HEK293 (cell line): ENCODE measurements around the gene CMKLR1.

Experiments
- BCL11A ChIP-seq: fragments of 450-650 bp; formaldehyde crosslinking; IDR thresholded peaks from 2 replicates; pipeline ENCODE4 v1.5.1; 2016; ENCODE audit warnings: low read depth, missing biosample characterization, missing genetic modification characterization
- CTCF ChIP-seq: fragments of 450-650 bp; formaldehyde crosslinking; IDR thresholded peaks from 2 replicates; pipeline ENCODE4 v1.5.1; 2016; ENCODE audit warnings: missing biosample characterization, missing genetic modification characterization
- ELK4 ChIP-seq: IDR thresholded peaks from 2 replicates; pipeline ENCODE4 v1.6.1; 2011; ENCODE audit warnings: mild to moderate bottlenecking, low read depth, low read length, borderline replicate concordance
- KLF7 ChIP-seq: fragments of 450-650 bp; formaldehyde crosslinking; IDR thresholded peaks from 2 replicates; pipeline ENCODE4 v1.5.1; 2016; ENCODE audit warnings: missing biosample characterization, missing genetic modification characterization, borderline replicate concordance
- KLF8 ChIP-seq: fragments of 450-650 bp; formaldehyde crosslinking; IDR thresholded peaks from 2 replicates; pipeline ENCODE4 v1.5.1; 2016; ENCODE audit warnings: missing biosample characterization, missing genetic modification characterization
- REST ChIP-seq: fragments of 450-650 bp; formaldehyde crosslinking; IDR thresholded peaks from 2 replicates; pipeline ENCODE4 v1.5.1; 2016; ENCODE audit warnings: missing biosample characterization, missing genetic modification characterization
- WT1 ChIP-seq: fragments of 450-650 bp; formaldehyde crosslinking; IDR thresholded peaks from 2 replicates; pipeline ENCODE4 v1.5.1; 2016; ENCODE audit warnings: missing biosample characterization, missing genetic modification characterization
- ZBTB20 ChIP-seq: fragments of 450-650 bp; formaldehyde crosslinking; IDR thresholded peaks from 2 replicates; pipeline ENCODE4 v1.5.1; 2016; ENCODE audit warnings: missing biosample characterization, missing genetic modification characterization
- ZNF114 ChIP-seq: fragments of 450-650 bp; formaldehyde crosslinking; IDR thresholded peaks from 2 replicates; pipeline ENCODE4 v1.5.0; 2017; ENCODE audit warnings: missing biosample characterization, missing genetic modification characterization
- ZNF138 ChIP-seq: fragments of 450-650 bp; formaldehyde crosslinking; IDR thresholded peaks from 2 replicates; pipeline ENCODE4 v1.5.1; 2016; ENCODE audit warnings: missing biosample characterization, missing genetic modification characterization, borderline replicate concordance
- ZNF274 ChIP-seq, 2 experiments: fragments of 200-500 bp in 1 of 2; fragments of 450-650 bp in 1 of 2; sonication (Bioruptor generic) in 1 of 2; formaldehyde crosslinking in 1 of 2; IDR thresholded peaks; 2 replicates each; pipeline versions ENCODE4 v1.5.1 to v1.6.1; 2014 to 2016; ENCODE audit warnings: borderline replicate concordance in 1 of 2, inconsistent platforms in 1 of 2, low read length in 1 of 2, missing biosample characterization in 1 of 2, missing genetic modification characterization in 1 of 2
- ZNF362 ChIP-seq: fragments of 450-650 bp; formaldehyde crosslinking; IDR thresholded peaks from 2 replicates; pipeline ENCODE4 v1.5.1; 2016; ENCODE audit warnings: missing biosample characterization, missing genetic modification characterization
- ZNF416 ChIP-seq: fragments of 450-650 bp; formaldehyde crosslinking; IDR thresholded peaks from 2 replicates; pipeline ENCODE4 v1.5.1; 2016; ENCODE audit warnings: missing biosample characterization, missing genetic modification characterization
- ZNF843 ChIP-seq: fragments of 450-650 bp; formaldehyde crosslinking; IDR thresholded peaks from 2 replicates; pipeline ENCODE4 v1.5.1; 2016; ENCODE audit warnings: missing biosample characterization, missing genetic modification characterization

- TF ChIP-seq REST (tag by site-specific recombination) (no peak), ZNF138 (no peak), ZNF274 (IDR thresholded peaks at IDR 0.05; ENCODE audit: low read length) (no peak), ZNF274 (tag by site-specific recombination; IDR thresholded peaks at IDR 0.05; ENCODE audit: borderline replicate concordance) (no peak), ELK4 (no peak), CTCF (no peak), WT1 (tag by site-specific recombination) (no peak), KLF7 (no peak), BCL11A (tag by site-specific recombination) (no peak), ZNF416 (tag by site-specific recombination) (no peak), ZNF843 (tag by site-specific recombination) (no peak), KLF8 (tag by site-specific recombination) (no peak), ZBTB20 (tag by site-specific recombination) (no peak), ZNF114 (no peak), ZNF362 (tag by site-specific recombination) (no peak)
Measured at GRCh38 chr12:108358580-108358965, 19.5 kb upstream of the CMKLR1 start.
